HFF-Myc (cell line): ENCODE data around the gene CCL19.

Source experiments
- DNase-seq: peaks from one replicate; pipeline ENCODE4 v3.0.0-alpha.2; 2011; ENCODE audit warnings: low read depth; ENCODE audit errors: extremely low read depth
- H3K4me3 ChIP-seq: replicated peaks from 2 replicates; pipeline ENCODE4 v1.5.1; 2011; ENCODE audit warnings: low read depth, mild to moderate bottlenecking, control low read depth, low read length
- CTCF ChIP-seq: IDR thresholded peaks from 2 replicates; pipeline ENCODE4 v1.5.1; 2012; ENCODE audit warnings: mild to moderate bottlenecking, low read depth, low read length, control low read depth; ENCODE audit errors: missing control alignments

The CCL19 gene

DNA sequence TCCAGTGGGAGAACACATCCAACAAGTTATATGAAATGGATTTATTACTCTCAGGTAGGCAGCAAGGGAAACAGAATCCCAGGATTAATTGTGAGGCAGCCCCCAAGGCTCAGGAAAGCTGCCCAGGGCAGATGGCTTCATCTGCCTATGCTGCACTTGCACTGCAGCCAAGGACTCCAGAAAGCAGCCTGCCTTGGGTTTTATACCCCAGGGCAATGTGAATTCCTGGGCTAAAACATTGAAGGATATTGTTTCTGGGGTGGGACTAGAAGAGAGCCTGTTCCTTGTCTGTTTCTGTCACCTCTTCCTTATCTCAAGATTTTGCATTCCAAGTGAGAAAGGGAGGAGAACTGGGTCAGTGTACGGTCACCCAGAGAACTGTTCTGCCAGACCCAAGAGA is 19.8 kb downstream of the CCL19 start:
- no peak for TF ChIP-seq CTCF
- no peak overlapping the region for H3K4me3 ChIP-seq
- DNase-seq = no peak

GRCh38 chr9:34669809-34670562 is 21.1 kb downstream of the CCL19 start:
- H3K4me3 ChIP-seq = no peak overlapping the region
- TF ChIP-seq CTCF = no peak
- DNase-seq = no peak

- DNase-seq = peak; percentile 73
- no peak for TF ChIP-seq CTCF
- H3K4me3 ChIP-seq = peak overlapping the region; percentile 78
These were observed 25.5 kb downstream of the CCL19 start for GRCh38 chr9:34665381-34666250.

GRCh38 chr9:34665067-34665380 is 26.1 kb downstream of the CCL19 start:
- no peak for DNase-seq
- TF ChIP-seq CTCF = no peak
- H3K4me3 ChIP-seq = peak overlapping the region; percentile 78

DNA sequence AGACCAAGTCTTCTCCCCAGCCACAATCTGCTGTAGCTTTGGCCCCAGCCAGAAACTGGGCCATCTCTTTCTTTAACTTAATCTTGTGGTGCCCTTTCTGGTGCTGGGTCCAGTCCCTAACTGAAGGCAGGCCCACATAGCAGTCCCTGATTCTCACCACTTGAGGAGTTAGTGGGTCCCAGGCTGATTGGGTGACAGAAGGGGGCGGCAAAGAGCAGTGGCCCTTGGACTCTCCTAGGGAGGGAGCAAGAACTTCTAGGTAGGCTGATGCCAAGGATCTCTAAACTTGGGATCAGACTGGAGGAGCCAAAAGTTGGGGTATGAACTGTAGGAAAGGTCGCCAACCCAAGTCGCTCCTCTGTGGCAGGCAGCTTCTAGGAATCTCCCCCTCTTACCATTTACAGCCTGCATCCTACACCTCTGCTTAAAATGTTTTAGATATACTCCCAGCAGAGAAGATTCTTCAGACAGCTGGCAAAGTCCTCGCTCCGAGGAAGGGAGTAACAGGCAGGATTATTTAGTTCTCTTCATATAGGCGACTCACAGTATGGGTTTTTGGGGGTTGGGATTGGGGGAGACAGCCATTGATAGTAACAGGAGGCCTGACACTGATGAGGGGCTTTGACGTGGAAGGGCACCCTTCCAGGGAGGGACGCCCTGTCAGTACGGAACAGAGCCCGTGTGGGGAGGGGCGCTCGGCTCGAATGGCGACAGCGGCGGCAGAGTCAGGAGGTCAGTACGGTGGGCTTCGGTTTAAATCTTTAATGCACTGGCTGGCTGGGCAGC is 26.6 kb downstream of the CCL19 start:
- TF ChIP-seq CTCF = peak; percentile 98
- H3K4me3 ChIP-seq = peak overlapping the region; percentile 78
- DNase-seq = peak; percentile 54

- H3K4me3 ChIP-seq = no peak overlapping the region
- TF ChIP-seq CTCF = no peak
- no peak for DNase-seq
These were observed 27.8 kb downstream of the CCL19 start for GRCh38 chr9:34663303-34663605.
